Upper lobe of left lung (tissue), 6 donors: Measurements from ENCODE around the gene CMKLR1. TPM values are rescaled to one million over a fixed set of nuclear protein-coding genes. Genes with fewer than 3 reads are reported as not detected.

Source experiments
- ATAC-seq, 2 donors: fragments of 200-7000 bp; cut with Tn5 transposase; one replicate each; pipeline ENCODE4 v1.9.1; 2022; ENCODE audit warnings: mild to moderate bottlenecking in 2 of 2, moderate library complexity in 2 of 2; ENCODE audit not compliant: low FRiP score in 2 of 2
- DNase-seq, 2 donors: peaks; one replicate each; pipeline ENCODE4 v3.0.0-alpha.2; 2019 to 2020
- H3K27ac ChIP-seq, 4 donors: fragments of 200-600 bp; sonication (generic); one replicate each; pipeline ENCODE4 v1.5.1; 2016 to 2019
- H3K27me3 ChIP-seq, 4 donors: fragments of 200-600 bp; sonication (generic); one replicate each; pipeline ENCODE4 v1.5.1; 2017 to 2019
- H3K36me3 ChIP-seq, 4 donors: fragments of 200-600 bp; sonication (generic); one replicate each; pipeline ENCODE4 v1.5.1; 2016 to 2019
- H3K4me1 ChIP-seq, 4 donors: fragments of 200-600 bp; sonication (generic); one replicate each; pipeline ENCODE4 v1.5.1; 2018 to 2019
- H3K4me3 ChIP-seq, 4 donors: fragments of 200-600 bp; sonication (generic); one replicate each; pipeline ENCODE4 v1.5.1; 2017 to 2019; ENCODE audit warnings: mild to moderate bottlenecking in 2 of 4, moderate library complexity in 1 of 4
- H3K9me3 ChIP-seq, 4 donors: fragments of 200-600 bp; sonication (generic); one replicate each; pipeline ENCODE4 v1.5.1; 2018 to 2019
- EP300 ChIP-seq, 4 donors: sonication (generic); formaldehyde crosslinking; IDR thresholded peaks; one replicate each; pipeline ENCODE4 v1.5.1; 2017; ENCODE audit warnings: antibody characterized with exemption in 4 of 4, control low read depth in 2 of 4
- POLR2A ChIP-seq, 4 donors: fragments of 450-650 bp; IDR thresholded peaks; one replicate each; pipeline ENCODE4 v1.5.1; 2016 to 2017; ENCODE audit warnings: antibody characterized with exemption in 4 of 4, mild to moderate bottlenecking in 2 of 4
- POLR2AphosphoS5 ChIP-seq, 2 donors: sonication (generic); formaldehyde crosslinking; IDR thresholded peaks; one replicate each; pipeline ENCODE4 v1.5.1; 2017; ENCODE audit warnings: antibody characterized with exemption in 2 of 2
- WGBS, 2 donors: methylation state at CpG; one replicate each; pipeline ENCODE4 v1.1.5; 2017 to 2018; 5-methylcytosine and 5-hydroxymethylcytosine counted together
- total RNA-seq, 6 donors: library from RNA; depleted of rRNA in 4 of 6; stranded (reverse); fragments of >200 nt in 4 of 6; gene quantifications; one replicate each; pipeline versions ENCODE4 v1.1.0 to v1.2.1, GENCODE V29; 2016 to 2021
- TF ChIP-seq, protein P1 (sequence below), 6 experiments: fragments of 450-650 bp in 4 of 6; fragments of 200-600 bp in 2 of 6; sonication (generic) in 2 of 6; IDR thresholded peaks; one replicate each; pipeline ENCODE4 v1.5.1; 2016 to 2019; ENCODE audit warnings: antibody characterized with exemption in 6 of 6
- donor health status: DM: no; HTN: no; CAD: no; lungs with moderate emphysema.
- donor health status: DM: no; HTN: yes; CAD: no; lungs with severe emphysema.

CMKLR1 gene
- total RNA-seq, 6 donors from 2014 or later = 7.8 to 40.9 (median 19.9) TPM

DNA sequence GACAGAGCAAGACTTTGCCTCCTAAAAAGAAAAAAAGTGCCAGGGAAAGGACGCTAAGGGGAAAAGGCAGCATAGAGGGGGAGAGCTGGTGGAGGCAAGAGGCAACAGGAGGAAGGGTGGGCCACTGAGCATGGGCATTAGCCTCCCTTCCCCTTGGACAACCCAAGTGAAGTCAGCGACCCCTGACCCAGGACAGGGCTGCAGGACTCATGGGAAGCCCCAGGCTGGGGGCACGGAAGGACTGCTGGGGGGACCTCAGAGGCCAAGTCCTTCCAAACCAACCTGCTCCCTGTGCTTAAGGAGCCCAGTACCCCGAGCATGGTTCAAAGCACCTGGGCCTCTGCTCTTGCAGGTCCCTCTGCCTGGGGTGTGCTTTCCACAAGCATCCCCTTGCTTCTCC is 27.5 kb downstream of the CMKLR1 start:
- Histone ChIP-seq H3K36me3 (no peaks in the 10 kb centered on the region), H3K4me3 (no peak overlapping the region), H3K27me3 (no peaks in the 10 kb centered on the region), H3K9me3 (no peaks in the 10 kb centered on the region), H3K4me1 (peaks cover 56 to 70% (median 67%) of the 10 kb centered on the region in 4 donors), H3K27ac (peak overlapping the region; percentile 76 to 91 (median 84))
- no peak for TF ChIP-seq POLR2AphosphoS5 (IDR thresholded peaks at IDR 0.05)
- TF ChIP-seq EP300 (IDR thresholded peaks at IDR 0.05) = no peak
- WGBS, 2 donors = 87 to 94% methylated on average over 4 of the region's 4 CpGs
- ATAC-seq = no peak
- DNase-seq = no peak

DNA sequence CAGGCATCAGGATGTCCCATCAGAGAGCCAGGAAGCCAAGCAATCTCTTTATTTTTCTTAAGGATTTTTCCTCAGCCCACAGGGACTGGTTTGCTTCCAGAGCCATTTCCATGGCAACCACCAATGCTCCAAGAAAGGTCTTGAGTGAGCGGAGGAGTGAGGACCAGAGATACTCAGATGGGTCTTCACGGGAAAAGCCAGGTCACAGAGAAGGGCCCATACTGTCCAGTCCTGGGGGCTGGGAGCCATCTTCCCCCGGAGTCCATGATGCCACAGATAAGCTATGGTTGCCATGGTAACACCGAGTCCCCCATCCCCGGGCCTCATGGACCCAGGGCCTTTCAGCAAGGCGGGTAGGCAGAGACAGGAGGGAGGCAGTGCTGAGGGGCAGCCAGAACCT is 28.6 kb downstream of the CMKLR1 start:
- Histone ChIP-seq H3K9me3 (no peaks in the 10 kb centered on the region), H3K4me3 (no peak overlapping the region), H3K36me3 (no peaks in the 10 kb centered on the region), H3K27ac (peak overlapping the region in 2 of 4 donors; percentile 31 to 91), H3K27me3 (no peaks in the 10 kb centered on the region), H3K4me1 (peaks cover 65 to 70% (median 68%) of the 10 kb centered on the region in 4 donors)
- no peak for TF ChIP-seq POLR2A (IDR thresholded peaks at IDR 0.05)
- TF ChIP-seq, protein P1, sequence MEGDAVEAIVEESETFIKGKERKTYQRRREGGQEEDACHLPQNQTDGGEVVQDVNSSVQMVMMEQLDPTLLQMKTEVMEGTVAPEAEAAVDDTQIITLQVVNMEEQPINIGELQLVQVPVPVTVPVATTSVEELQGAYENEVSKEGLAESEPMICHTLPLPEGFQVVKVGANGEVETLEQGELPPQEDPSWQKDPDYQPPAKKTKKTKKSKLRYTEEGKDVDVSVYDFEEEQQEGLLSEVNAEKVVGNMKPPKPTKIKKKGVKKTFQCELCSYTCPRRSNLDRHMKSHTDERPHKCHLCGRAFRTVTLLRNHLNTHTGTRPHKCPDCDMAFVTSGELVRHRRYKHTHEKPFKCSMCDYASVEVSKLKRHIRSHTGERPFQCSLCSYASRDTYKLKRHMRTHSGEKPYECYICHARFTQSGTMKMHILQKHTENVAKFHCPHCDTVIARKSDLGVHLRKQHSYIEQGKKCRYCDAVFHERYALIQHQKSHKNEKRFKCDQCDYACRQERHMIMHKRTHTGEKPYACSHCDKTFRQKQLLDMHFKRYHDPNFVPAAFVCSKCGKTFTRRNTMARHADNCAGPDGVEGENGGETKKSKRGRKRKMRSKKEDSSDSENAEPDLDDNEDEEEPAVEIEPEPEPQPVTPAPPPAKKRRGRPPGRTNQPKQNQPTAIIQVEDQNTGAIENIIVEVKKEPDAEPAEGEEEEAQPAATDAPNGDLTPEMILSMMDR (IDR thresholded peaks at IDR 0.05) = no peak
- no peak for TF ChIP-seq POLR2AphosphoS5 (IDR thresholded peaks at IDR 0.05)
- TF ChIP-seq EP300 (IDR thresholded peaks at IDR 0.05) = no peak
- no peak for DNase-seq
- ATAC-seq = no peak
- 80 to 84% methylated on average over 6 of the region's 6 CpGs for WGBS, 2 donors

DNA sequence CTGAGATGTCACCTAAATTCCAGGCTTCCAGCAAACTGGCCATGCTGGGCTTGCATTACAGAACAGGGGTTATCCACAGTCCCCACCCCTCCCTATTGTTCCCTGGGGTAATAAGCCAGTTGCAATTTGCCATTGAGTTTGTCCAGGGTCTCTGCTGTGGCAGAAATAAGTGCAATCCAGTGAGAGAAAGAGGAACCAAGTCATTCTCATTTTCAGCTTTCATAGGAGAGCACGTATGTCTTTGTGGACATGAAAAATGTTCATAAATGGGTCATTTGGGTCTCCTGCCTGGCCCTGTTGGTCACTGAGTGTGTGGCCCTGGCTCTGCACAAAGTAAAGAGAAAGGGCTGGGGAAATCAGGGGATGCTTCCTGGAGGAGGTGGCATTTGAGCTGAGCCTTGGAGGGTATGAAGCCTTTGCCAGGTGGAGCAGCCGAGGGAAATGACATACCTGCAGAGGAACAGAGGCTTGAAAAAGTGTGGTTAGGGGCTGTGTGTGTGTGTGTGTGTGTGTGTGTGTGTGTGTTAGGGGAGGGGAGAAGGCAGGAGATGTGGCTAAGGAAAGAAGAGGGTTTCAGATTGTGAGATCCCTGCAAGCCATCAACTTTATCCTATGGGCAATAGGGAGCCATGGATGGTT is 29.3 kb downstream of the CMKLR1 start:
- TF ChIP-seq POLR2AphosphoS5 (IDR thresholded peaks at IDR 0.05) = no peak
- H3K36me3 ChIP-seq = no peaks in the 10 kb centered on the region
- no peaks in the 10 kb centered on the region for H3K9me3 ChIP-seq
- ATAC-seq (no peak), DNase-seq (no peak)
- no peak overlapping the region for H3K4me3 ChIP-seq
- 87 to 89% methylated on average over 2 of the region's 2 CpGs for WGBS, 2 donors
- H3K27me3 ChIP-seq = no peaks in the 10 kb centered on the region
- peaks cover 70 to 77% (median 72%) of the 10 kb centered on the region in 4 donors for H3K4me1 ChIP-seq
- H3K27ac ChIP-seq = no peak overlapping the region

- DNase-seq = no peak
- Histone ChIP-seq H3K4me3 (no peak overlapping the region), H3K27me3 (no peaks in the 10 kb centered on the region), H3K4me1 (peaks cover 70 to 78% (median 74%) of the 10 kb centered on the region in 4 donors), H3K27ac (peak overlapping the region in 1 of 4 donors; percentile 89), H3K9me3 (no peaks in the 10 kb centered on the region), H3K36me3 (no peaks in the 10 kb centered on the region)
- 73 to 75% methylated on average over 10 of the region's 10 CpGs for WGBS, 2 donors
- peak in 1 of 2 donors; percentile 3 for ATAC-seq
- no peak for TF ChIP-seq POLR2A (IDR thresholded peaks at IDR 0.05)
- TF ChIP-seq, protein P1 (IDR thresholded peaks at IDR 0.05) = no peak
- TF ChIP-seq EP300 (IDR thresholded peaks at IDR 0.05) = no peak
- no peak for TF ChIP-seq POLR2AphosphoS5 (IDR thresholded peaks at IDR 0.05)
These were observed 30.6 kb downstream of the CMKLR1 start for GRCh38 chr12:108308395-108309085.

DNA sequence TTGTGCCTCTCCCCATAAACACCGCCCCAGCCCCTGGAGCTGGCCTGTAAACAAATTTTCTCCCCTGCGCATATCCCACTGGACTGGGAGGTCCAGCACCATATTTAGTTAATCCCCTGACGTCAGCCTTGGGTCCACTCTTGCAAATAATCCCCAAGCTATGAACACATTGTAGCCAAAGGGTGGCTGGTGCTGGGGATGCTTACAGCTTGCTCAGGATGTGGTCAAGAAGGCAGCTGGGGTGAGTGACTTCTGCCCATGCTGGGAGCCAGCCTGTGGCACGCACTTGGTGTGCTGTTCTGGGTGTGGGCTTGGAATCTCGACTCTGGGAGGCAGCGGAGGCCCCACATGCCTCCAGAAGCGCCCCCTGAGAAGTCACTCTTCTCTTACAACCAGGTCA is 32.1 kb downstream of the CMKLR1 start:
- ATAC-seq (no peak), DNase-seq (peak in 1 of 2 donors; percentile 39)
- 73 to 76% methylated on average over 7 of the region's 7 CpGs for WGBS, 2 donors
- no peak overlapping the region for H3K4me3 ChIP-seq
- H3K9me3 ChIP-seq = no peaks in the 10 kb centered on the region
- H3K36me3 ChIP-seq = no peaks in the 10 kb centered on the region
- H3K27me3 ChIP-seq = no peaks in the 10 kb centered on the region
- H3K4me1 ChIP-seq = peaks cover 70 to 78% (median 73%) of the 10 kb centered on the region in 4 donors
- TF ChIP-seq, protein P1 (IDR thresholded peaks at IDR 0.05) = no peak
- TF ChIP-seq POLR2AphosphoS5 (IDR thresholded peaks at IDR 0.05) (no peak), EP300 (IDR thresholded peaks at IDR 0.05) (no peak), POLR2A (IDR thresholded peaks at IDR 0.05) (no peak)
- peak overlapping the region; percentile 78 to 89 (median 84) for H3K27ac ChIP-seq
